PC-9 (cell line): Measurements from ENCODE around the gene TEP1. TPM values are rescaled to one million over a fixed set of nuclear protein-coding genes. Genes with fewer than 3 reads are reported as not detected.
A peak's percentile ranks its signal among the peaks of the same experiment; 100 is the strongest.

Source experiments
- BruUV-seq: library from RNA; stranded (reverse); fragments of 400-500 nt; replicated peaks from 2 replicates; lab custom pipeline; 2021; lab: Mats Ljungman, UMichigan
- CTCF ChIA-PET: fragments of 300-600 bp; sonication (Branson Sonifier 250); formaldehyde crosslinking; loops from one replicate; lab custom pipeline; 2022; ENCODE audit warnings: antibody characterized with exemption; lab: Charles Lee
- POLR2A ChIA-PET: fragments of 300-600 bp; sonication (Branson Sonifier 250); formaldehyde crosslinking; loops from one replicate; lab custom pipeline; 2022; ENCODE audit warnings: antibody characterized with exemption; ENCODE audit not compliant: unreplicated experiment; lab: Charles Lee
- DNase-seq, 2 experiments: peaks; one replicate each; pipeline versions ENCODE4 v3.0.0 to v3.0.0-alpha.2; 2015 to 2022; ENCODE audit warnings: mixed read lengths in 1 of 2
- H2AFZ ChIP-seq: fragments of 200-600 bp; sonication (generic); 2 replicates; pipeline ENCODE4 v1.8.1; 2017; ENCODE audit warnings: antibody characterized with exemption
- H3F3A ChIP-seq: fragments of 200-600 bp; sonication (generic); 2 replicates; pipeline ENCODE4 v1.8.1; 2017; ENCODE audit warnings: antibody characterized with exemption, mild to moderate bottlenecking, low read depth; ENCODE audit not compliant: insufficient read depth
- H3K27ac ChIP-seq: fragments of 200-600 bp; sonication (generic); 2 replicates; pipeline ENCODE4 v1.6.1; 2016; ENCODE audit warnings: mixed run types
- H3K27me3 ChIP-seq: fragments of 200-600 bp; sonication (generic); 2 replicates; pipeline ENCODE4 v1.6.1; 2016; ENCODE audit warnings: low read depth, mixed run types; ENCODE audit not compliant: insufficient read depth
- H3K36me3 ChIP-seq: fragments of 200-600 bp; sonication (generic); 2 replicates; pipeline ENCODE4 v1.6.1; 2016; ENCODE audit warnings: low read depth, mixed run types
- H3K4me1 ChIP-seq: fragments of 200-600 bp; sonication (generic); replicated peaks from 2 replicates; pipeline ENCODE4 v1.6.1; 2016; ENCODE audit warnings: mixed run types; ENCODE audit not compliant: insufficient read depth
- H3K4me2 ChIP-seq: fragments of 200-600 bp; sonication (generic); 2 replicates; pipeline ENCODE4 v1.6.1; 2017; ENCODE audit warnings: mixed run types
- H3K4me3 ChIP-seq: fragments of 200-600 bp; sonication (generic); 2 replicates; pipeline ENCODE4 v1.6.1; 2016; ENCODE audit warnings: mixed run types
- H3K79me2 ChIP-seq: fragments of 200-600 bp; sonication (generic); 2 replicates; pipeline ENCODE4 v1.6.1; 2017; ENCODE audit warnings: low read depth, mixed run types
- H3K9me2 ChIP-seq: fragments of 200-600 bp; sonication (generic); 2 replicates; pipeline ENCODE4 v1.8.1; 2017; ENCODE audit warnings: mild to moderate bottlenecking; ENCODE audit not compliant: insufficient read depth
- H3K9me3 ChIP-seq: fragments of 200-600 bp; sonication (generic); 2 replicates; pipeline ENCODE4 v1.8.1; 2016; ENCODE audit warnings: low read depth; ENCODE audit not compliant: insufficient read depth
- H4K20me1 ChIP-seq: fragments of 200-600 bp; sonication (generic); 2 replicates; pipeline ENCODE4 v1.8.1; 2017; ENCODE audit not compliant: insufficient read depth
- EZH2 ChIP-seq: fragments of 200-600 bp; sonication (generic); IDR thresholded peaks from 2 replicates; pipeline ENCODE4 v1.8.0; 2017; ENCODE audit warnings: antibody characterized with exemption, low read depth
- intact Hi-C: fragments of 100-400 bp; cut with micrococcal nuclease; formaldehyde crosslinking; loops from one replicate; pipeline ENCODE4 v1.10.0; 2022; ENCODE audit not compliant: unreplicated experiment
- total RNA-seq: library from RNA; stranded (reverse); gene quantifications from 2 replicates; pipeline ENCODE4 v1.2.3, GENCODE V29; 2021
- TF ChIP-seq, protein P1 (sequence below): fragments of 200-600 bp; sonication (generic); conservative IDR thresholded peaks from 2 replicates; pipeline ENCODE4 v1.6.1; 2017; ENCODE audit warnings: mixed run types, antibody characterized with exemption, mild to moderate bottlenecking, moderate library complexity

Gene TEP1
- total RNA-seq, 1 experiment from 2014 or later, result 20.4 TPM

DNA sequence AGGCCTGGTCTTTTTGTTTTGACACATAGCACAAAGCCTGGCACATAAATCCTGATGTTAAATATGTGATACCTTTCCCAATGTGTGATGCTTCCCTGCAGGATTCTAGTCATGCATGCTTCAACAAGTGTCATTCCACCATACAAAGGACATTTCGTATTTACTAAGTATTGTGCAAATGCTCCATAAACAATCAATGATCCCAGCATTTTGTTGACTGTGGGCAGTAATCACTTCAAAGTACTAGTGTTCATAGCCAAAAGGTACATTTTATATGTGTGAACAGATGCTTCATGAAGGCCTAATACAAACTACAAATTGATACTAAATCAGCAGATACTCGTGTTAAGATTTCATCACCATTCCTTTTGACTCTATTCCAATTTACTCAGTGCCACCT, 84.6 kb downstream of the TEP1 start:
- ChIA-PET POLR2A (interaction anchor here (0.6 kb wide), 1 partner anchor 13 kb away, joined by 13 read pairs; no protein-coding TSS in a partner anchor), CTCF (interaction anchor here (0.5 to 1.7 kb wide), 3 partner anchors 13 to 65 kb away, joined by 3 to 8 read pairs (median 3); partner anchors contain the start of gene PARP2)
- Histone ChIP-seq H3K4me3 (no peak overlapping the region), H3K9me2 (no peaks in the 10 kb centered on the region), H3K79me2 (peaks cover 51% of the 10 kb centered on the region), H4K20me1 (peaks cover 7% of the 10 kb centered on the region; the same call in 1 of the 2 replicates), H3F3A (peaks cover 12% of the 10 kb centered on the region; the same call in 1 of the 2 replicates), H3K36me3 (no peaks in the 10 kb centered on the region), H3K27me3 (no peaks in the 10 kb centered on the region), H2AFZ (no peak overlapping the region), H3K4me2 (no peak overlapping the region), H3K9me3 (no peaks in the 10 kb centered on the region), H3K27ac (no peak overlapping the region), H3K4me1 (peaks cover 12% of the 10 kb centered on the region; the same call in 1 of the 2 replicates)
- BruUV-seq, result no TSS peak
- intact Hi-C loops, result loop anchor here (5.0 kb wide), 1 partner anchor 84 kb away; the partner anchor contains the start of gene TEP1
- TF ChIP-seq, protein P1, sequence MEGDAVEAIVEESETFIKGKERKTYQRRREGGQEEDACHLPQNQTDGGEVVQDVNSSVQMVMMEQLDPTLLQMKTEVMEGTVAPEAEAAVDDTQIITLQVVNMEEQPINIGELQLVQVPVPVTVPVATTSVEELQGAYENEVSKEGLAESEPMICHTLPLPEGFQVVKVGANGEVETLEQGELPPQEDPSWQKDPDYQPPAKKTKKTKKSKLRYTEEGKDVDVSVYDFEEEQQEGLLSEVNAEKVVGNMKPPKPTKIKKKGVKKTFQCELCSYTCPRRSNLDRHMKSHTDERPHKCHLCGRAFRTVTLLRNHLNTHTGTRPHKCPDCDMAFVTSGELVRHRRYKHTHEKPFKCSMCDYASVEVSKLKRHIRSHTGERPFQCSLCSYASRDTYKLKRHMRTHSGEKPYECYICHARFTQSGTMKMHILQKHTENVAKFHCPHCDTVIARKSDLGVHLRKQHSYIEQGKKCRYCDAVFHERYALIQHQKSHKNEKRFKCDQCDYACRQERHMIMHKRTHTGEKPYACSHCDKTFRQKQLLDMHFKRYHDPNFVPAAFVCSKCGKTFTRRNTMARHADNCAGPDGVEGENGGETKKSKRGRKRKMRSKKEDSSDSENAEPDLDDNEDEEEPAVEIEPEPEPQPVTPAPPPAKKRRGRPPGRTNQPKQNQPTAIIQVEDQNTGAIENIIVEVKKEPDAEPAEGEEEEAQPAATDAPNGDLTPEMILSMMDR, result no peak
- TF ChIP-seq EZH2, result no peak
- no peak for DNase-seq

DNA sequence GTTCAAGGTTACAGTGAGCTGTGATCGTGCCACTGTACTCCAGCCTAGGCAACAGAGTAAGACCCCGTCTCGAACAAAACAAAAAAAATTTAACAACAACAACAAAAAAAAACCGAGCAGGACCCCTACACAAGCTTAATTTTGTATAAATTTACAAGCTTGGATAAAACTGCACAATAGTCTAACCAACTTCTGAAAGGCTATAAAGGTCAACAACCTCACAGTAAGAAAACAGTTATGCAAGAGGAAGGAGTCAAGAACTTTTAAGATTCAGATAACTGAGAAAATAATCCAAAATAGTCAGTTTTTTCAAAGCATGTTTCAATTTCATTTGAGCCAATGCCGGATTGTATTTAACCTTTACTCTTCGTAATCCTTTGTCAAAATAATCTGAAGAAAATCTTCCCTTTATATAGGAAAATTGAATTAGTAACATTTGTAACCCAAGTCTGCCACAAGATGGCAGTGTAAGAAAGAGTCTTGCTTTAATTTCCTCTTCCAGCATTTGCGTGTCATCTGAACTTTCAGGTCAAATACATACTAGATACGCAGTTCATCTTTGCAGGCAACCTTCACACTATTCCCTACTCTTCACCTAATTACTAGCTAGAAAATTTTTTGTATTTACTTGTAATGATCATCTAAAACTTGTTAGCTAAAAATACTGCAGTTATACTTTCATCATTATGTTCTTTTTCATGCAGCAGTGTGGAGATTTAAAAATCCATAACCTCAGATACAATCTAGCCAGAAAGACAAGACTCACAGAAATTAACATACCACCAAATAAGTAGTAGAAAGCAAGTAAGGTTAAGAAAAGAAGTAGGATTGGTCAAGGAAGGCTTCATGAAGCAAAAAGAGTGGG, 86.1 kb downstream of the TEP1 start:
- no peak for TF ChIP-seq EZH2
- TF ChIP-seq, protein P1, result peak; percentile 71
- no peak for DNase-seq
- no peaks in the 10 kb centered on the region for H3K9me2 ChIP-seq
- H3K9me3 ChIP-seq, result no peaks in the 10 kb centered on the region
- ChIA-PET CTCF (interaction anchor here (1.7 kb wide), 1 partner anchor 16 kb away, joined by 8 read pairs; the partner anchor contains the start of gene PARP2), POLR2A (interaction anchor here (0.7 kb wide), 1 partner anchor 134 kb away, joined by 5 read pairs; the partner anchor contains the start of gene PIP4P1)
- H3K4me1 ChIP-seq, result peaks cover 8% of the 10 kb centered on the region; the same call in 1 of the 2 replicates
- H3K4me2 ChIP-seq, result no peak overlapping the region
- no peaks in the 10 kb centered on the region for H3K27me3 ChIP-seq
- no TSS peak for BruUV-seq
- no peak overlapping the region for H2AFZ ChIP-seq
- 0 out of 2 replicates have a peak, but pooled peaks cover 6% of the 10 kb centered on the region for H3K36me3 ChIP-seq
- H3K4me3 ChIP-seq, result no peak overlapping the region
- intact Hi-C loops, result loop anchor here (1.0 to 5.0 kb wide), 3 partner anchors 85 to 358 kb away; partner anchors contain the start of genes RNASE4 and TEP1
- peaks cover 12% of the 10 kb centered on the region; the same call in 1 of the 2 replicates for H3F3A ChIP-seq
- peaks cover 43% of the 10 kb centered on the region for H3K79me2 ChIP-seq
- peaks cover 7% of the 10 kb centered on the region; the same call in 1 of the 2 replicates for H4K20me1 ChIP-seq
- H3K27ac ChIP-seq, result no peak overlapping the region

DNA sequence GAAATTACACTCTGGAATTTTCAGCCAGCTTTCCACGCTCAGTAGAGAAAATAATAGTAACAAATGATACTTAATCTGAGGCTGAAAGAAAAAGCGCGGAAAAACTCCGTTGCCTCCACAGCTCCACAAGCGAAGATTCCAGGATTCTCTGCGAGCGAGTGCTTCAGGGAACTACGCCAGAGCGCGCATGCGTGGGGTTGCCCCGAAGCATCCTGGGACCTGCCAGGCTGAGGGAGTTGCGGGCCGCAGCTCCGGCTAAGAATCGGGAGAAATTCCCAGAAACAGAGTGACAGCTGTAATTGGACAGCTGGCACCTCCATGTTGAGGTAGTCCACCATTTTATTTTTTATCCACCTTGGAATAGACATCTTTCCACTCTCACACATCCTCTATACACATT, 95.6 kb downstream of the TEP1 start:
- Histone ChIP-seq H3F3A (no peaks in the 10 kb centered on the region), H3K79me2 (no peaks in the 10 kb centered on the region), H2AFZ (no peak overlapping the region), H3K9me3 (no peaks in the 10 kb centered on the region), H4K20me1 (no peaks in the 10 kb centered on the region; the same call in none of the 2 replicates), H3K27ac (no peak overlapping the region), H3K4me1 (no peaks in the 10 kb centered on the region), H3K27me3 (no peaks in the 10 kb centered on the region), H3K36me3 (no peaks in the 10 kb centered on the region; the same call in 1 of the 2 replicates), H3K4me3 (no peak overlapping the region), H3K4me2 (no peak overlapping the region), H3K9me2 (no peaks in the 10 kb centered on the region)
- DNase-seq, result no peak
- TF ChIP-seq, protein P1, result no peak
- ChIA-PET POLR2A (no interaction called here), CTCF (interaction anchor here (0.6 kb wide), 1 partner anchor 355 kb away, joined by 3 read pairs; no protein-coding TSS in a partner anchor)
- intact Hi-C loops, result no loop called here
- no TSS peak for BruUV-seq

Other genes with a start within 250 kb of the TEP1 start
- not detected in 2 replicates for gene OR11G2, start 222.6 kb downstream of the TEP1 start, total RNA-seq
- not detected in 2 replicates for gene OR11H6, start 189.8 kb downstream of the TEP1 start, total RNA-seq
- not detected in 2 replicates for gene OR11H7, start 184.5 kb downstream of the TEP1 start, total RNA-seq
- gene OR11H4, start 174.2 kb downstream of the TEP1 start, total RNA-seq, result not detected in 2 replicates
- gene TTC5, start 107.5 kb downstream of the TEP1 start, total RNA-seq, result 12.6 and 15.8 TPM in 2 replicates
- gene CCNB1IP1, start 80.2 kb downstream of the TEP1 start, total RNA-seq, result 30.8 and 34.0 TPM in 2 replicates
- 22.1 and 23.3 TPM in 2 replicates for gene PARP2, start 69.9 kb downstream of the TEP1 start, total RNA-seq
- 0.11 TPM in 1 of 2 replicates, not detected in the other for gene KLHL33, start 22.7 kb upstream of the TEP1 start, total RNA-seq
- 17.2 and 20.6 TPM in 2 replicates for gene OSGEP, start 41.3 kb upstream of the TEP1 start, total RNA-seq
- gene APEX1, start 41.7 kb upstream of the TEP1 start, total RNA-seq, result 107 and 113 TPM in 2 replicates
- 20.1 and 22.2 TPM in 2 replicates for gene PIP4P1, start 47.9 kb upstream of the TEP1 start, total RNA-seq
- gene PNP, start 55.9 kb upstream of the TEP1 start, total RNA-seq, result 23.5 and 26.9 TPM in 2 replicates
- gene RNASE10, start 92.0 kb upstream of the TEP1 start, total RNA-seq, result 0.68 TPM in 1 of 2 replicates, not detected in the other
- not detected in 2 replicates for gene RNASE9, start 147.5 kb upstream of the TEP1 start, total RNA-seq
- gene RNASE11, start 174.5 kb upstream of the TEP1 start, total RNA-seq, result not detected in 2 replicates
- gene RNASE12, start 177.9 kb upstream of the TEP1 start, total RNA-seq, result not detected in 2 replicates
- not detected in 2 replicates for gene OR6S1, start 228.2 kb upstream of the TEP1 start, total RNA-seq